Ishikawa (cell line): ENCODE data around the gene CD59.

ENCODE experiments used
- CEBPB ChIP-seq: IDR thresholded peaks from 2 replicates; pipeline ENCODE4 v1.6.1; 2012
- CREB1 ChIP-seq: IDR thresholded peaks from 2 replicates; pipeline ENCODE4 v1.6.1; 2012; ENCODE audit warnings: low read depth
- EGR1 ChIP-seq: IDR thresholded peaks from 2 replicates; pipeline ENCODE4 v1.6.1; 2012
- EP300 ChIP-seq: IDR thresholded peaks from 2 replicates; pipeline ENCODE4 v1.6.1; 2012; ENCODE audit warnings: borderline replicate concordance
- FOXM1 ChIP-seq: IDR thresholded peaks from 2 replicates; pipeline ENCODE4 v1.6.1; 2012; ENCODE audit warnings: low read depth, borderline replicate concordance
- MAX ChIP-seq: IDR thresholded peaks from 2 replicates; pipeline ENCODE4 v1.6.1; 2012
- NFIC ChIP-seq: IDR thresholded peaks from 2 replicates; pipeline ENCODE4 v1.6.1; 2012
- RAD21 ChIP-seq: IDR thresholded peaks from 2 replicates; pipeline ENCODE4 v1.6.1; 2012; ENCODE audit warnings: low read depth
- REST ChIP-seq: IDR thresholded peaks from 2 replicates; pipeline ENCODE4 v1.6.1; 2012; ENCODE audit warnings: low read depth, mild to moderate bottlenecking
- TAF1 ChIP-seq: IDR thresholded peaks from 2 replicates; pipeline ENCODE4 v1.6.1; 2012; ENCODE audit warnings: low read depth, mild to moderate bottlenecking
- TCF12 ChIP-seq: IDR thresholded peaks from 2 replicates; pipeline ENCODE4 v1.6.1; 2012; ENCODE audit warnings: low read depth
- TEAD4 ChIP-seq: IDR thresholded peaks from 2 replicates; pipeline ENCODE4 v1.6.1; 2012
- USF1 ChIP-seq: IDR thresholded peaks from 2 replicates; pipeline ENCODE4 v1.6.1; 2012
- YY1 ChIP-seq: IDR thresholded peaks from 2 replicates; pipeline ENCODE4 v1.6.1; 2012; ENCODE audit warnings: low read depth
- ZBTB7A ChIP-seq: IDR thresholded peaks from 2 replicates; pipeline ENCODE4 v1.6.1; 2012; ENCODE audit warnings: low read depth

The CD59 gene

GRCh38 chr11:33695051-33695566, 41.1 kb downstream of the CD59 start:
- no peak for TF ChIP-seq TAF1

GRCh38 chr11:33694346-33695050, 41.7 kb downstream of the CD59 start:
- TF ChIP-seq CEBPB (0 out of 2 replicates have a peak, but pooled peaks have one; percentile 30), MAX (no peak), REST (no peak), FOXM1 (no peak), TEAD4 (no peak), YY1 (no peak), ZBTB7A (no peak)

GRCh38 chr11:33692541-33692940, 43.7 kb downstream of the CD59 start:
- TF ChIP-seq REST (no peak), RAD21 (no peak), MAX (no peak), EGR1 (no peak), FOXM1 (no peak), YY1 (no peak)

- TF ChIP-seq TCF12 = 0 out of 2 replicates have a peak, but pooled peaks have one; percentile 48
- peak; percentile 84 for TF ChIP-seq TEAD4
- no peak for TF ChIP-seq ZBTB7A
- no peak for TF ChIP-seq TAF1
- TF ChIP-seq NFIC = peak; percentile 88
- TF ChIP-seq YY1 = no peak
- TF ChIP-seq CREB1 = no peak
- 0 out of 2 replicates have a peak, but pooled peaks have one; percentile 7 for TF ChIP-seq CEBPB
These were observed 44.2 kb downstream of the CD59 start for GRCh38 chr11:33692013-33692504.

- TF ChIP-seq YY1 (no peak), EGR1 (no peak), CREB1 (no peak)
These were observed 45.0 kb downstream of the CD59 start for GRCh38 chr11:33691066-33691864.

GRCh38 chr11:33690290-33691065, 45.7 kb downstream of the CD59 start:
- TF ChIP-seq CREB1 = no peak
- TF ChIP-seq TCF12 = no peak
- no peak for TF ChIP-seq EP300
- TF ChIP-seq EGR1 = no peak
- TF ChIP-seq ZBTB7A = no peak
- TF ChIP-seq USF1 = no peak
- no peak for TF ChIP-seq REST
- no peak for TF ChIP-seq FOXM1
- TF ChIP-seq TAF1 = no peak
